NCI-H226 (cell line): ENCODE data around the gene EIF4G3.
A peak's percentile ranks its signal among the peaks of the same experiment; 100 is the strongest.

ENCODE experiments used
- DNase-seq: peaks from one replicate; pipeline ENCODE4 v3.0.0-alpha.2; 2015

The EIF4G3 gene

GRCh38 chr1:20787840-20788795, 388.6 kb downstream of the EIF4G3 start:
- DNase-seq: no peak

- peak; percentile 59 for DNase-seq
These were observed 389.5 kb downstream of the EIF4G3 start, which contains the start of gene HP1BP3 for GRCh38 chr1:20787029-20787839. TSS of gene HP1BP3 (minus strand) at chr1:20787307. CDS start at chr1:20780440, 6,867 bp downstream.

- DNase-seq: peak; percentile 88
These were observed 390.3 kb downstream of the EIF4G3 start for GRCh38 chr1:20786253-20787028.

DNA sequence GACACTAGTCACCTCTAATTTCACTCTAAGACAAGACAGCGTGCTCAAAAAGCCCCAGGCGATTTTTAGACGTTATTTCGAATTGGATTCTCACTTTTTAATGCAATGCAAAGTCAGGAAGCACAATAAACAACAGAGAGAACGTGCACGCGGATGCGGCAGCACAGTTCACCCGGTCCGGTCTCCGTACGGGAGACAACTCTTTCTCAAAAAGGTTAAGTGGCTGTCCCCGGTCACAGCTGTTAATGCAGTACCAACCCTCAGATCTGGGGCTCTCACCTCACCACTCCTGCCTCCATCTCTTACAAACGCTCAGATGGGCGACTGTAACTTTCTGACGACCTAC, 390.8 kb downstream of the EIF4G3 start:
- DNase-seq: no peak

DNA sequence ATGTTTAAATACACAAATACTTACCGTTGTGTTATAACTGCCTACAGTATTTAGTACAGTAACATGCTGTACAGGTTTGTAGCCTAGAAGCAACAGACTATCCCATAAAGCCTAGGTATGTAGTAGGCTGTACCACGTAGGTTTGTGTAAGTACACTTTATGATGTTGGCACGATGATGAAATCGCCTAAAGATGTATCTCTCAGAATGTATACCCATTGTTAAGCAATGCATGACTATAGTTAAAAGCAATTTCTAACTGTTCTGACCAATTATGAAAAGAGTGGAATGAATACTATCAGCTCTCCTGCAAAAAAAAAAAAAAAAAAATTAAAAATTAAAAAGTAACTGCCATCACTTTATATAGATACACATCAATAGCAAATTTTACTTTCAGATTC, 401.0 kb downstream of the EIF4G3 start:
- no peak for DNase-seq

DNA sequence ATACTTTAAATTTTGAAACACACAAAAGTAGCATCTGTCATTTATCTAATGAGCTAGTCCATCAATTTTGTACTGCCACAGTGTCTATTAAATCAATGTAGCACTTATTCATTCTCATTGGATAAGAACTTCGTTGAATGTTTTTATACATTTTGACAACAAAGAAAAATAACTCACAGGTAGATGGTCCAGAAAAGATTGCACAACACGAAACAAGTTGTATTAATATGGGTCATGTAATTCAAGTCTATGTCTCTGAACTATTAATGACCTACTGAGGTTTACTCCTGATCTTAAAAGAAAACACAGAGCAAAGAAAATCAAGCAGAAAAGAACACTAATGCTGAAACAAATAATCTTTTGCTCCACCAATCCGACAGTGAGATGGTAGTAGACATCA, 404.9 kb downstream of the EIF4G3 start:
- no peak for DNase-seq

GRCh38 chr1:20770314-20771087, 406.2 kb downstream of the EIF4G3 start:
- DNase-seq: no peak

DNA sequence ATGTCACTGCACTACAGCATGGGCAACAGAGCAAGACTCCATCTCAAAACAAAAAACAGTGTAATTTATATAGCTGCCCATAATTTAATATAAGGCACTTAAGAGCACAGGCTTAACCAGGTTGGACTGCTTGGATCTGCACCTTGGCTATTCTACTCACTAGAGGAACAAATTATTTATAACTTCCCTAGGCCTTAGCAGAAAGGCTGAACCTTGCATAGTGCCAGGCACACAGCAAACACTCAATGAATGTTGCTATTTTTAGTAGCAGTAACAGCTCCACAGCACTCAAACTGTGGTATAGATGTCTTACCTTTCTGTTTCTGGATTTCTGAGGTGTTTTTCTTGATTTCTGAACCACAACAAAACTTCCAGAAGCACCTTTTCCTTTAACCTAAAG, 409.4 kb downstream of the EIF4G3 start:
- no peak for DNase-seq

DNA sequence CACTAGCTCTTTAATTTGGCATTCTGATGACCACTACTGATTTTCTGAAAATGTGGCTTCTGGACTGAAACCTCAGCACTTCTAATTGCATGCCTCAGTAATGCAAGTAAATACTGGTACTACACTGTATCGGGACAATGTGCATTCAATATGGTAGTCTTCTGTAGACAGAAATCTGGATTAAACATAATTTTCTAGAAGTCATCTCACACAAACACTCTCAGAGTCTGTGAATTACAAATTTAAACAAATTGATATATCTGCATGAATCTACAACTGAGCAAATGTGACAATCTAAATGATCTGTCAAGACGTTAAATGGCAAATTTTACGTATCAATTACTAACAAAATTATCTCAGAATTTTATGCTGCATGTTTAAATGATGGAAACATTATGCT, 413.3 kb downstream of the EIF4G3 start:
- DNase-seq: no peak

- DNase-seq: no peak
These were observed 416.4 kb downstream of the EIF4G3 start for GRCh38 chr1:20760322-20760721.
